IPS-20b (cell line): Measurements from ENCODE around the gene SETSIP.

ENCODE experiments used
- H3K27ac ChIP-seq: one replicate; pipeline ENCODE4 v1.5.1; 2013; ENCODE audit warnings: low read length
- H3K27me3 ChIP-seq: 2 replicates; pipeline ENCODE4 v1.6.1; 2013; ENCODE audit warnings: mild to moderate bottlenecking, low read length, inconsistent platforms; ENCODE audit not compliant: insufficient read depth
- H3K36me3 ChIP-seq: 2 replicates; pipeline ENCODE4 v1.6.1; 2013; ENCODE audit warnings: low read depth, mild to moderate bottlenecking, inconsistent platforms, low read length, moderate library complexity; ENCODE audit not compliant: insufficient read depth
- H3K4me1 ChIP-seq: 2 replicates; pipeline ENCODE4 v1.6.1; 2013; ENCODE audit warnings: mild to moderate bottlenecking, control low read depth, inconsistent platforms, low read length, moderate library complexity; ENCODE audit not compliant: insufficient read depth
- H3K4me3 ChIP-seq: 2 replicates; pipeline ENCODE4 v1.5.1; 2013; ENCODE audit warnings: mild to moderate bottlenecking, low read length, inconsistent platforms
- H3K9ac ChIP-seq: 2 replicates; pipeline ENCODE4 v1.6.1; 2013; ENCODE audit warnings: low read depth, mild to moderate bottlenecking, inconsistent platforms, low read length, moderate library complexity
- H3K9me3 ChIP-seq: 2 replicates; pipeline ENCODE4 v1.6.1; 2013; ENCODE audit warnings: mild to moderate bottlenecking, low read depth, low read length, inconsistent platforms; ENCODE audit not compliant: insufficient read depth

SETSIP gene

GRCh38 chr1:92075311-92075710 is at the start of gene SETSIP:
Gene SETSIP, minus strand, starts transcription at chr1:92075411. Its CDS starts 0 bp downstream, at chr1:92075411.
- Histone ChIP-seq H3K4me3 (no peak within 1 kb of the TSS), H3K9ac (no peak within 1 kb of the TSS), H3K9me3 (no peaks in the 10 kb centered on the region), H3K27me3 (no peaks in the 10 kb centered on the region), H3K27ac (no peak within 1 kb of the TSS), H3K36me3 (no peaks in the 10 kb centered on the region), H3K4me1 (peaks cover 2% of the 10 kb centered on the region; the same call in 1 of the 2 replicates)

GRCh38 chr1:92123868-92124267 is 48.7 kb upstream of the SETSIP start:
- no peak overlapping the region for H3K4me3 ChIP-seq
- H3K36me3 ChIP-seq, result no peaks in the 10 kb centered on the region
- H3K4me1 ChIP-seq, result no peaks in the 10 kb centered on the region
- H3K9ac ChIP-seq, result no peak overlapping the region
- no peak overlapping the region for H3K27ac ChIP-seq
- H3K9me3 ChIP-seq, result no peaks in the 10 kb centered on the region
- H3K27me3 ChIP-seq, result no peaks in the 10 kb centered on the region

- Histone ChIP-seq H3K27me3 (no peaks in the 10 kb centered on the region), H3K36me3 (no peaks in the 10 kb centered on the region)
Observed at GRCh38 chr1:92118826-92119225, 43.6 kb upstream of the SETSIP start.

GRCh38 chr1:92117526-92117925 is 42.3 kb upstream of the SETSIP start:
- Histone ChIP-seq H3K9me3 (no peaks in the 10 kb centered on the region), H3K4me1 (no peaks in the 10 kb centered on the region), H3K4me3 (no peak overlapping the region), H3K9ac (no peak overlapping the region), H3K27ac (no peak overlapping the region), H3K36me3 (no peaks in the 10 kb centered on the region), H3K27me3 (no peaks in the 10 kb centered on the region)

More at GRCh38 chr1:92118826-92119225, 43.6 kb upstream of the SETSIP start:
- Histone ChIP-seq H3K27ac (no peak overlapping the region), H3K4me3 (no peak overlapping the region), H3K9ac (no peak overlapping the region), H3K4me1 (no peaks in the 10 kb centered on the region), H3K9me3 (no peaks in the 10 kb centered on the region)

GRCh38 chr1:92108631-92109030 is 33.4 kb upstream of the SETSIP start:
- H3K4me3 ChIP-seq, result no peak overlapping the region
- H3K27me3 ChIP-seq, result no peaks in the 10 kb centered on the region
- H3K27ac ChIP-seq, result no peak overlapping the region
- H3K4me1 ChIP-seq, result no peaks in the 10 kb centered on the region
- H3K9me3 ChIP-seq, result no peaks in the 10 kb centered on the region
- no peaks in the 10 kb centered on the region for H3K36me3 ChIP-seq
- H3K9ac ChIP-seq, result no peak overlapping the region

GRCh38 chr1:92105546-92106081 is 30.4 kb upstream of the SETSIP start:
- no peak overlapping the region for H3K4me3 ChIP-seq
- no peak overlapping the region for H3K27ac ChIP-seq
- H3K27me3 ChIP-seq, result no peaks in the 10 kb centered on the region
- no peaks in the 10 kb centered on the region for H3K36me3 ChIP-seq
- H3K9ac ChIP-seq, result no peak overlapping the region
- H3K9me3 ChIP-seq, result no peaks in the 10 kb centered on the region
- H3K4me1 ChIP-seq, result no peaks in the 10 kb centered on the region

GRCh38 chr1:92096317-92096716 is 21.1 kb upstream of the SETSIP start:
- Histone ChIP-seq H3K27me3 (no peaks in the 10 kb centered on the region), H3K27ac (no peak overlapping the region), H3K9ac (no peak overlapping the region), H3K4me3 (no peak overlapping the region), H3K36me3 (no peaks in the 10 kb centered on the region), H3K4me1 (no peaks in the 10 kb centered on the region), H3K9me3 (no peaks in the 10 kb centered on the region)

- no peak overlapping the region for H3K27ac ChIP-seq
- no peaks in the 10 kb centered on the region for H3K27me3 ChIP-seq
- H3K9ac ChIP-seq, result no peak overlapping the region
- H3K9me3 ChIP-seq, result no peaks in the 10 kb centered on the region
- H3K4me3 ChIP-seq, result no peak overlapping the region
- no peaks in the 10 kb centered on the region for H3K36me3 ChIP-seq
- H3K4me1 ChIP-seq, result no peaks in the 10 kb centered on the region
Observed at GRCh38 chr1:92095874-92096273, 20.7 kb upstream of the SETSIP start.

GRCh38 chr1:92094595-92094994 is 19.4 kb upstream of the SETSIP start:
- Histone ChIP-seq H3K9ac (no peak overlapping the region), H3K4me1 (no peaks in the 10 kb centered on the region), H3K27me3 (no peaks in the 10 kb centered on the region), H3K27ac (no peak overlapping the region), H3K4me3 (no peak overlapping the region), H3K9me3 (no peaks in the 10 kb centered on the region), H3K36me3 (no peaks in the 10 kb centered on the region)

GRCh38 chr1:92094090-92094489 is 18.9 kb upstream of the SETSIP start:
- no peak overlapping the region for H3K27ac ChIP-seq
- H3K27me3 ChIP-seq, result no peaks in the 10 kb centered on the region
- H3K9ac ChIP-seq, result no peak overlapping the region
- no peaks in the 10 kb centered on the region for H3K9me3 ChIP-seq
- H3K36me3 ChIP-seq, result no peaks in the 10 kb centered on the region
- no peak overlapping the region for H3K4me3 ChIP-seq
- no peaks in the 10 kb centered on the region for H3K4me1 ChIP-seq

- Histone ChIP-seq H3K4me3 (no peak overlapping the region), H3K4me1 (no peaks in the 10 kb centered on the region), H3K27ac (no peak overlapping the region), H3K9me3 (peaks cover 11% of the 10 kb centered on the region; the same call in 1 of the 2 replicates), H3K36me3 (no peaks in the 10 kb centered on the region), H3K27me3 (no peaks in the 10 kb centered on the region), H3K9ac (no peak overlapping the region)
Observed at GRCh38 chr1:92091625-92092024, 16.4 kb upstream of the SETSIP start.

GRCh38 chr1:92087542-92087941 is 12.3 kb upstream of the SETSIP start:
- Histone ChIP-seq H3K4me1 (no peaks in the 10 kb centered on the region), H3K27me3 (no peaks in the 10 kb centered on the region), H3K4me3 (no peak overlapping the region), H3K27ac (no peak overlapping the region), H3K36me3 (no peaks in the 10 kb centered on the region), H3K9ac (no peak overlapping the region), H3K9me3 (peaks cover 33% of the 10 kb centered on the region)
